Measurements from ENCODE around the gene SPRY4.

The SPRY4 gene

GRCh38 chr5:142324136-142324870 is 518 bp downstream of the SPRY4 start:
- TF ChIP-seq POLR2A (IDR thresholded peaks at IDR 0.05; ENCODE audit: low read depth, low read length) = no peak
- FAIRE-seq = no peak
- no peak for DNase-seq (ENCODE audit: insufficient read length, low spot score)

GRCh38 chr5:142323480-142324135 is 1.2 kb downstream of the SPRY4 start:
- TF ChIP-seq POLR2A (IDR thresholded peaks at IDR 0.05; ENCODE audit: low read depth, low read length) = no peak
- DNase-seq (ENCODE audit: insufficient read length, low spot score) (no peak), FAIRE-seq (no peak)

GRCh38 chr5:142322747-142323479 is 1.9 kb downstream of the SPRY4 start:
- no peak for TF ChIP-seq POLR2A (IDR thresholded peaks at IDR 0.05; ENCODE audit: low read depth, low read length)
- FAIRE-seq = no peak
- DNase-seq (ENCODE audit: insufficient read length, low spot score) = no peak

- TF ChIP-seq POLR2A (IDR thresholded peaks at IDR 0.05; ENCODE audit: low read depth, low read length) = no peak
- no peak for FAIRE-seq
- DNase-seq (ENCODE audit: insufficient read length, low spot score) = no peak
These were observed 2.4 kb downstream of the SPRY4 start for GRCh38 chr5:142322403-142322746.

GRCh38 chr5:142320851-142321560 is 3.8 kb downstream of the SPRY4 start:
- FAIRE-seq (no peak), DNase-seq (ENCODE audit: insufficient read length, low spot score) (no peak)
- TF ChIP-seq POLR2A (IDR thresholded peaks at IDR 0.05; ENCODE audit: low read depth, low read length) = no peak

- DNase-seq (ENCODE audit: insufficient read length, low spot score) = no peak
- FAIRE-seq = no peak
- TF ChIP-seq POLR2A (IDR thresholded peaks at IDR 0.05; ENCODE audit: low read depth, low read length) = no peak
These were observed 4.4 kb downstream of the SPRY4 start for GRCh38 chr5:142320430-142320738.

- TF ChIP-seq POLR2A (IDR thresholded peaks at IDR 0.05; ENCODE audit: low read depth, low read length) = no peak
- no peak for FAIRE-seq
These were observed 5.0 kb downstream of the SPRY4 start for GRCh38 chr5:142319560-142320429.

GRCh38 chr5:142319105-142319504 is 5.7 kb downstream of the SPRY4 start:
- FAIRE-seq = no peak
- TF ChIP-seq POLR2A (IDR thresholded peaks at IDR 0.05; ENCODE audit: low read depth, low read length) = no peak
- DNase-seq (ENCODE audit: insufficient read length, low spot score) = no peak

More at GRCh38 chr5:142319560-142320429, 5.0 kb downstream of the SPRY4 start:
- DNase-seq (ENCODE audit: insufficient read length, low spot score) = no peak

GRCh38 chr5:142317753-142318152 is 7.1 kb downstream of the SPRY4 start:
- FAIRE-seq (no peak), DNase-seq (ENCODE audit: insufficient read length, low spot score) (no peak)

GRCh38 chr5:142317173-142317572 is 7.6 kb downstream of the SPRY4 start:
- no peak for DNase-seq (ENCODE audit: insufficient read length, low spot score)
- FAIRE-seq = no peak
- no peak for TF ChIP-seq POLR2A (IDR thresholded peaks at IDR 0.05; ENCODE audit: low read depth, low read length)

More at GRCh38 chr5:142317753-142318152, 7.1 kb downstream of the SPRY4 start:
- no peak for TF ChIP-seq POLR2A (IDR thresholded peaks at IDR 0.05; ENCODE audit: low read depth, low read length)

GRCh38 chr5:142316681-142317080 is 8.1 kb downstream of the SPRY4 start:
- DNase-seq (ENCODE audit: insufficient read length, low spot score) (no peak), FAIRE-seq (no peak)
- no peak for TF ChIP-seq POLR2A (IDR thresholded peaks at IDR 0.05; ENCODE audit: low read depth, low read length)

- DNase-seq (ENCODE audit: insufficient read length, low spot score) = no peak
- no peak for TF ChIP-seq POLR2A (IDR thresholded peaks at IDR 0.05; ENCODE audit: low read depth, low read length)
- no peak for FAIRE-seq
These were observed 8.8 kb downstream of the SPRY4 start for GRCh38 chr5:142316051-142316450.

Measured in H54 (cell line).